K562 (cell line): Measurements from ENCODE around the gene PBX4. TPM values are rescaled to one million over a fixed set of nuclear protein-coding genes. Genes with fewer than 3 reads are reported as not detected.

ENCODE experiments used
- ATAC-seq: fragments of 200-7000 bp; cut with Tn5 transposase; 3 replicates; pipeline ENCODE4 v1.9.1; 2020; ENCODE audit warnings: moderate library complexity
- BruUV-seq: library from RNA; stranded (reverse); fragments of 400-500 nt; replicated peaks from 2 replicates; lab custom pipeline; 2021; lab: Mats Ljungman, UMichigan
- CTCF ChIA-PET: fragments of 300-600 bp; formaldehyde crosslinking; extraction: SDS; loops from one replicate; lab custom pipeline; 2021; ENCODE audit warnings: low intra/inter-chr PET ratio; lab: Yijun Ruan, JAX
- POLR2A ChIA-PET: fragments of 300-600, 350-650 bp; sonication (Branson Sonifier 250); formaldehyde crosslinking; extraction: SDS; loops from one replicate; lab custom pipeline; 2021; ENCODE audit warnings: antibody characterized with exemption, inconsistent platforms; lab: Yijun Ruan, JAX
- DNase-seq, 4 experiments: peaks; one replicate each; pipeline versions ENCODE4 v3.0.0 to v3.0.0-alpha.2; 2011 to 2018; ENCODE audit warnings: low spot score in 3 of 4, mixed read lengths in 3 of 4; ENCODE audit errors: extremely low read depth in 1 of 4
- FAIRE-seq: peaks from 2 replicates; lab custom pipeline; 2011; peaks lifted over from hg19 to GRCh38; lab: Jason Lieb, UNC
- H2AFZ ChIP-seq: 2 replicates; pipeline ENCODE4 v1.6.0; 2011; ENCODE audit warnings: low read depth, low read length, control low read depth, inconsistent platforms
- H3K27ac ChIP-seq: fragments of 200-600 bp; 3 replicates; pipeline ENCODE4 v1.8.0; 2011; ENCODE audit warnings: low read depth, mild to moderate bottlenecking, control low read depth, inconsistent platforms, low read length, moderate library complexity, mixed read lengths; ENCODE audit errors: extremely low read depth
- H3K27me3 ChIP-seq, 2 experiments: fragments of 300-600 bp in 1 of 2; 2 replicates in 1 of 2; 3 replicates in 1 of 2; pipeline versions ENCODE4 v1.6.0 to v1.8.0; 2011; ENCODE audit warnings: inconsistent platforms in 2 of 2, low read length in 2 of 2, mild to moderate bottlenecking in 1 of 2, mixed read lengths in 1 of 2, moderate library complexity in 1 of 2; ENCODE audit not compliant: control insufficient read depth in 2 of 2, insufficient read depth in 2 of 2
- H3K36me3 ChIP-seq: fragments of 300-600 bp; 3 replicates; pipeline ENCODE4 v1.8.0; 2011; ENCODE audit warnings: mild to moderate bottlenecking, low read length, inconsistent platforms; ENCODE audit not compliant: control insufficient read depth, insufficient read depth
- H3K4me1 ChIP-seq, 2 experiments: fragments of 200-600 bp in 1 of 2; replicated peaks in 1 of 2; 2 replicates in 1 of 2; 3 replicates in 1 of 2; pipeline versions ENCODE4 v1.5.1 to v1.8.0; 2011; ENCODE audit warnings: inconsistent platforms in 2 of 2, low read length in 2 of 2, mild to moderate bottlenecking in 1 of 2, mixed read lengths in 1 of 2, moderate library complexity in 1 of 2; ENCODE audit not compliant: control insufficient read depth in 2 of 2, insufficient read depth in 2 of 2
- H3K4me2 ChIP-seq: 2 replicates; pipeline ENCODE4 v1.6.1; 2011; ENCODE audit warnings: low read length, control low read depth, inconsistent platforms, mixed read lengths; ENCODE audit not compliant: insufficient read depth
- H3K4me3 ChIP-seq: fragments of 200-600 bp; sonication (generic), shearing (Covaris generic); 2 replicates; pipeline ENCODE4 v1.5.1; 2016; ENCODE audit warnings: control low read depth, inconsistent platforms
- H3K79me2 ChIP-seq: fragments of 200-600 bp; 3 replicates; pipeline ENCODE4 v1.8.0; 2011; ENCODE audit warnings: low read length, inconsistent platforms; ENCODE audit not compliant: control insufficient read depth, insufficient read depth
- H3K9ac ChIP-seq, 2 experiments: 2 replicates each; pipeline versions ENCODE4 v1.6.0 to v1.6.1; 2011; ENCODE audit warnings: low read depth in 2 of 2, low read length in 2 of 2, control low read depth in 1 of 2, inconsistent platforms in 1 of 2, mild to moderate bottlenecking in 1 of 2, mixed read lengths in 1 of 2; ENCODE audit not compliant: insufficient read depth in 1 of 2
- H3K9me1 ChIP-seq: one replicate; pipeline ENCODE4 v1.6.0; 2011; ENCODE audit warnings: inconsistent platforms, mild to moderate bottlenecking, low read length, moderate library complexity; ENCODE audit not compliant: control insufficient read depth, insufficient read depth
- H3K9me3 ChIP-seq: replicated peaks from 2 replicates; pipeline ENCODE4 v1.5.1; 2011; ENCODE audit warnings: low read depth, low read length, inconsistent platforms; ENCODE audit not compliant: control insufficient read depth, insufficient read depth
- H4K20me1 ChIP-seq: replicated peaks from 2 replicates; pipeline ENCODE4 v1.6.1; 2011; ENCODE audit warnings: low read length, inconsistent platforms, mixed read lengths; ENCODE audit not compliant: control insufficient read depth, insufficient read depth
- BCOR ChIP-seq: fragments of 450-650 bp; IDR thresholded peaks from 2 replicates; pipeline ENCODE4 v1.6.1; 2016
- ETV5 ChIP-seq: sonication (generic); formaldehyde crosslinking; IDR thresholded peaks from 2 replicates; pipeline ENCODE4 v1.4.0; 2020; ENCODE audit warnings: low read depth, mild to moderate bottlenecking, missing genetic modification reagents
- NFXL1 ChIP-seq: fragments of 450-650 bp; formaldehyde crosslinking; IDR thresholded peaks from 2 replicates; pipeline ENCODE4 v1.4.0; 2021; ENCODE audit warnings: mild to moderate bottlenecking
- NR1H2 ChIP-seq: sonication (generic); formaldehyde crosslinking; IDR thresholded peaks from 2 replicates; pipeline ENCODE4 v1.4.0; 2020; ENCODE audit warnings: mild to moderate bottlenecking, missing genetic modification reagents
- POLR2A ChIP-seq: fragments of 450-650 bp; conservative IDR thresholded peaks from 2 replicates; pipeline ENCODE4 v1.6.1; 2016
- POLR2G ChIP-seq: fragments of 200-400 bp; formaldehyde crosslinking; IDR thresholded peaks from 2 replicates; pipeline ENCODE4 v1.6.1; 2017; ENCODE audit warnings: low read depth, mild to moderate bottlenecking, antibody characterized with exemption, low read length, moderate library complexity
- RERE ChIP-seq: sonication (generic); formaldehyde crosslinking; IDR thresholded peaks from 2 replicates; pipeline ENCODE4 v1.8.0; 2023; ENCODE audit warnings: missing genetic modification reagents, mild to moderate bottlenecking, borderline replicate concordance
- SUPT5H ChIP-seq: fragments of 450-650 bp; IDR thresholded peaks from 2 replicates; pipeline ENCODE4 v1.6.1; 2016
- TBP ChIP-seq: optimal IDR thresholded peaks from 2 replicates; pipeline ENCODE3; 2011; ENCODE audit warnings: low read depth, low read length, improper control_type of control experiment
- ZFP36 ChIP-seq: fragments of 150-350 bp; IDR thresholded peaks from 2 replicates; pipeline ENCODE4 v1.6.1; 2018; ENCODE audit warnings: low read length, low read depth; ENCODE audit not compliant: partially characterized antibody
- ZNF436 ChIP-seq: fragments of 250-450, 450-650 bp; sonication (Bioruptor Pico); formaldehyde crosslinking; IDR thresholded peaks from 2 replicates; pipeline ENCODE4 v1.7.0; 2020; ENCODE audit warnings: mild to moderate bottlenecking
- WGBS: fragments of 100-300 bp; shearing (Covaris generic); methylation state at CpG from one replicate; pipeline ENCODE4 v1.1.6; 2016; ENCODE audit warnings: low coverage, mixed read lengths; ENCODE audit not compliant: insufficient coverage; ENCODE audit errors: missing lambda C conversion rate; 5-methylcytosine and 5-hydroxymethylcytosine counted together
- in situ Hi-C: fragments of 300-500 bp; cut with MboI; formaldehyde crosslinking; loops from 4 replicates; pipeline ENCODE4 v1.15.0; 2018; ENCODE audit warnings: inconsistent platforms, mixed read lengths
- intact Hi-C: fragments of 100-400 bp; cut with micrococcal nuclease; formaldehyde crosslinking; loops from 2 replicates; pipeline ENCODE4 v1.14.2; 2022
- polyA plus RNA-seq, 8 experiments: library from polyadenylated mRNA; depleted of rRNA in 4 of 8; stranded (reverse) in 5 of 8; unstranded in 3 of 8; fragments of >200 nt; fragmentation: Nextera tagmentation in 2 of 8; fragmentation: Illumina TruSeq in 1 of 8; extraction: Ambion mirVana in 2 of 8; extraction: Trizol in 1 of 8; gene quantifications; 2 replicates each; pipeline versions ENCODE4 v1.2.1 to v1.2.3, GENCODE V29; 2011 to 2014; ENCODE audit warnings: inconsistent platforms in 1 of 8, missing spikeins in 1 of 8
- total RNA-seq, 7 experiments: library from RNA; depleted of rRNA in 6 of 7; stranded (reverse); fragments of >200 nt in 6 of 7; fragmentation: Illumina TruSeq in 2 of 7; extraction: Trizol in 2 of 7; gene quantifications; 2 replicates each; pipeline versions ENCODE4 v1.2.1 to v1.2.3, GENCODE V29; 2011 to 2021; ENCODE audit warnings: low replicate concordance in 1 of 7

The PBX4 gene
- total and polyA plus RNA-seq, 9 of the 15 experiments (the other 6 are each of a cell fraction or from before 2014, with no cell fraction given): 0.11 to 3.8 (median 1.6) TPM; not detected in 1

- H3K4me2 ChIP-seq: no peak overlapping the region
- intact Hi-C loops (no loop called here), in situ Hi-C loops (loop anchor here (25.0 kb wide), 1 partner anchor 106 kb away; the partner anchor contains the start of genes GMIP and LPAR2)
- peaks cover 3% of the 10 kb centered on the region; the same call in 1 of the 3 replicates for H3K79me2 ChIP-seq
- DNase-seq (no peak), ATAC-seq (no peak), FAIRE-seq (no peak)
- no peak overlapping the region for H3K27ac ChIP-seq
- no TSS peak for BruUV-seq
- 0 out of 2 replicates have a peak, but pooled peaks cover 10% of the 10 kb centered on the region for H4K20me1 ChIP-seq
- H3K27me3 ChIP-seq: no peaks in the 10 kb centered on the region
- WGBS: 82% methylated on average over 4 of the region's 4 CpGs
- CTCF ChIA-PET: no interaction called here
- POLR2A ChIA-PET: interaction anchor here (0.6 to 1.0 kb wide), 2 partner anchors 138 to 355 kb away, joined by 3 to 5 read pairs; partner anchors contain the start of gene ZNF101
- no peak overlapping the region for H2AFZ ChIP-seq
- H3K9ac ChIP-seq: no peak overlapping the region
- peaks cover 3% of the 10 kb centered on the region for H3K9me1 ChIP-seq
- H3K4me1 ChIP-seq: peaks cover 5 to 36% of the 10 kb centered on the region in 2 experiments
- TF ChIP-seq NFXL1 (no peak), RERE (CRISPR knock-in tag) (no peak), ZNF436 (CRISPR knock-in tag) (peak; percentile 62; the same call in 1 of the 2 replicates), SUPT5H (0 out of 2 replicates have a peak, but pooled peaks have one; percentile 24), TBP (no peak), ETV5 (CRISPR knock-in tag) (no peak), POLR2A (peak; percentile 40; the same call in 1 of the 2 replicates), ZFP36 (peak; percentile 94), NR1H2 (CRISPR knock-in tag) (no peak), POLR2G (peak; percentile 20; the same call in 1 of the 2 replicates), BCOR (peak; percentile 33; the same call in 1 of the 2 replicates)
- no peak overlapping the region for H3K4me3 ChIP-seq
- H3K9me3 ChIP-seq: no peaks in the 10 kb centered on the region
- peaks cover 36% of the 10 kb centered on the region for H3K36me3 ChIP-seq
Observed at GRCh38 chr19:19530889-19531288, 87.6 kb downstream of the PBX4 start.
